Fibroblast of upper back skin (primary cell): Measurements from ENCODE around the gene HADHB.

Experiments used
- DNase-seq: peaks from one replicate; pipeline ENCODE4 v3.0.0-alpha.2; 2013

HADHB gene

GRCh38 chr2:26244309-26245230 is at the start of gene HADHB, which contains the start of gene HADHA:
TSS of gene HADHB (plus strand) at chr2:26244939. CDS start at chr2:26254255, 9,316 bp downstream.
TSS of gene HADHA (minus strand) at chr2:26244632. CDS start at chr2:26244596, 36 bp downstream.
- DNase-seq: peak; percentile 82

- DNase-seq: peak; percentile 53
Observed at GRCh38 chr2:26195040-26195984, 49.4 kb upstream of the HADHB start.

GRCh38 chr2:26196683-26197418 is 47.9 kb upstream of the HADHB start:
- DNase-seq: no peak

- no peak for DNase-seq
Observed at GRCh38 chr2:26197516-26197915, 47.2 kb upstream of the HADHB start.

GRCh38 chr2:26202981-26203490 is 41.7 kb upstream of the HADHB start:
- DNase-seq: no peak

- no peak for DNase-seq
Observed at GRCh38 chr2:26203906-26204305, 40.8 kb upstream of the HADHB start.

GRCh38 chr2:26212011-26212410 is 32.7 kb upstream of the HADHB start:
- no peak for DNase-seq

GRCh38 chr2:26214759-26215158 is 30.0 kb upstream of the HADHB start:
- no peak for DNase-seq

- DNase-seq: no peak
Observed at GRCh38 chr2:26215833-26216232, 28.9 kb upstream of the HADHB start.

- DNase-seq: no peak
Observed at GRCh38 chr2:26216587-26216986, 28.2 kb upstream of the HADHB start.

- no peak for DNase-seq
Observed at GRCh38 chr2:26217720-26218119, 27.0 kb upstream of the HADHB start.

GRCh38 chr2:26223018-26223417 is 21.7 kb upstream of the HADHB start:
- DNase-seq: no peak

- DNase-seq: no peak
Observed at GRCh38 chr2:26224095-26224494, 20.6 kb upstream of the HADHB start.

- no peak for DNase-seq
Observed at GRCh38 chr2:26229595-26229994, 15.1 kb upstream of the HADHB start.

- no peak for DNase-seq
Observed at GRCh38 chr2:26230806-26231205, 13.9 kb upstream of the HADHB start.

GRCh38 chr2:26235089-26235488 is 9.7 kb upstream of the HADHB start:
- no peak for DNase-seq

GRCh38 chr2:26237868-26238267 is 6.9 kb upstream of the HADHB start:
- DNase-seq: no peak

GRCh38 chr2:26238311-26238958 is 6.3 kb upstream of the HADHB start:
- DNase-seq: no peak

GRCh38 chr2:26241928-26242436 is 2.8 kb upstream of the HADHB start:
- DNase-seq: no peak

- DNase-seq: no peak
Observed at GRCh38 chr2:26243470-26244308, 1.1 kb upstream of the HADHB start.

- DNase-seq: no peak
Observed at GRCh38 chr2:26245231-26245732, 543 bp downstream of the HADHB start.
